ENCODE measurements around the gene MAP3K12. TPM values are rescaled to one million over a fixed set of nuclear protein-coding genes. Genes with fewer than 3 reads are reported as not detected.
"Not testable (repeated sequence)": the region's sequence is repeated elsewhere in the genome, so short reads cannot be mapped to it uniquely, and the experiment has no call there.

MAP3K12 gene
- total RNA-seq, 2 experiments from 2014 or later, result 24.8 to 25.7 TPM

- DNase-seq; POLR2A ChIA-PET; H3K27me3 Mint-ChIP-seq; H3K4me3 Mint-ChIP-seq; H3K36me3 Mint-ChIP-seq (ENCODE audit: low read depth); H3K27ac Mint-ChIP-seq; H3K9me3 Mint-ChIP-seq; H3K4me1 Mint-ChIP-seq: not testable (repeated sequence)
- CTCF ChIA-PET, result interaction anchor here (0.7 kb wide), 1 partner anchor 109 kb away, joined by 3 read pairs; no protein-coding TSS in a partner anchor
Observed at GRCh38 chr12:53435326-53435725, 63.9 kb downstream of the MAP3K12 start.

- no peak overlapping the region for H3K27ac Mint-ChIP-seq
- ChIA-PET POLR2A (interaction anchor here (0.6 to 2.1 kb wide), 3 partner anchors 10 to 52 kb away, joined by 4 to 6 read pairs (median 4); partner anchors contain the start of gene PRR13), CTCF (interaction anchor here (2.6 kb wide), 1 partner anchor 10 kb away, joined by 10 read pairs; no protein-coding TSS in a partner anchor)
- H3K36me3 Mint-ChIP-seq (ENCODE audit: low read depth), result no peaks in the 10 kb centered on the region
- peaks cover 2% of the 10 kb centered on the region for H3K27me3 Mint-ChIP-seq
- DNase-seq, result no peak
- H3K4me1 Mint-ChIP-seq, result peaks cover 7% of the 10 kb centered on the region
- no peak overlapping the region for H3K4me3 Mint-ChIP-seq
- H3K9me3 Mint-ChIP-seq, result no peaks in the 10 kb centered on the region
Observed at GRCh38 chr12:53431187-53431586, 68.1 kb downstream of the MAP3K12 start.

- ChIA-PET CTCF (interaction anchor here (1.7 to 2.6 kb wide), 2 partner anchors 9 to 78 kb away, joined by 6 to 10 read pairs; no protein-coding TSS in a partner anchor), POLR2A (interaction anchor here (1.0 to 1.3 kb wide), 2 partner anchors 12 to 19 kb away, joined by 3 to 4 read pairs; no protein-coding TSS in a partner anchor)
- Mint-ChIP-seq H3K9me3 (no peaks in the 10 kb centered on the region), H3K27ac (no peak overlapping the region), H3K4me1 (peaks cover 7% of the 10 kb centered on the region), H3K4me3 (no peak overlapping the region), H3K27me3 (no peaks in the 10 kb centered on the region), H3K36me3 (ENCODE audit: low read depth) (no peaks in the 10 kb centered on the region)
- no peak for DNase-seq
Observed at GRCh38 chr12:53430116-53430515, 69.1 kb downstream of the MAP3K12 start.

Other genes with a start within 250 kb of the MAP3K12 start
- 10 to 100 TPM; 88.4 to 90.2 TPM for gene ESPL1, start 231.2 kb downstream of the MAP3K12 start, total RNA-seq
- 100 to 1,000 TPM; 300 to 301 TPM for gene PFDN5, start 203.9 kb downstream of the MAP3K12 start, total RNA-seq
- gene MYG1, start 199.8 kb downstream of the MAP3K12 start, total RNA-seq, result 10 to 100 TPM; 49.0 to 53.7 TPM
- 10 to 100 TPM; 63.2 to 63.8 TPM for gene AAAS, start 177.8 kb downstream of the MAP3K12 start, total RNA-seq
- gene SP7, start 163.1 kb downstream of the MAP3K12 start, total RNA-seq, result not detected
- 10 to 100 TPM; 77.1 to 85.6 TPM for gene SP1, start 119.3 kb downstream of the MAP3K12 start, total RNA-seq
- gene AMHR2, start 75.6 kb downstream of the MAP3K12 start, total RNA-seq, result not detected
- 100 to 1,000 TPM; 242 to 246 TPM for gene PRR13, start 57.7 kb downstream of the MAP3K12 start, total RNA-seq
- gene PCBP2, start 47.4 kb downstream of the MAP3K12 start, total RNA-seq, result 100 to 1,000 TPM; 738 to 756 TPM
- gene TARBP2, start 1.8 kb upstream of the MAP3K12 start, total RNA-seq, result 10 to 100 TPM; 24.5 to 28.0 TPM
- gene NPFF, start 8.0 kb upstream of the MAP3K12 start, total RNA-seq, result not detected
- 10 to 100 TPM; 21.4 to 24.0 TPM for gene ATF7, start 126.9 kb upstream of the MAP3K12 start, total RNA-seq
- 100 to 1,000 TPM; 341 to 347 TPM for gene ATP5MC2, start 176.6 kb upstream of the MAP3K12 start, total RNA-seq
- gene CALCOCO1, start 228.0 kb upstream of the MAP3K12 start, total RNA-seq, result 10 to 100 TPM; 80.5 to 83.0 TPM

All from activated CD4-positive, alpha-beta memory T cell treated with anti-CD3 and anti-CD28 coated beads, Interleukin-2, amount 10 ng/mL, durations not matched to agents 7 days and 5 days (primary cell).